Measurements from ENCODE around the gene DNAJC11.
"Not testable (repeated sequence)": the region's sequence is repeated elsewhere in the genome, so short reads cannot be mapped to it uniquely, and the experiment has no call there.

Gene DNAJC11

DNA sequence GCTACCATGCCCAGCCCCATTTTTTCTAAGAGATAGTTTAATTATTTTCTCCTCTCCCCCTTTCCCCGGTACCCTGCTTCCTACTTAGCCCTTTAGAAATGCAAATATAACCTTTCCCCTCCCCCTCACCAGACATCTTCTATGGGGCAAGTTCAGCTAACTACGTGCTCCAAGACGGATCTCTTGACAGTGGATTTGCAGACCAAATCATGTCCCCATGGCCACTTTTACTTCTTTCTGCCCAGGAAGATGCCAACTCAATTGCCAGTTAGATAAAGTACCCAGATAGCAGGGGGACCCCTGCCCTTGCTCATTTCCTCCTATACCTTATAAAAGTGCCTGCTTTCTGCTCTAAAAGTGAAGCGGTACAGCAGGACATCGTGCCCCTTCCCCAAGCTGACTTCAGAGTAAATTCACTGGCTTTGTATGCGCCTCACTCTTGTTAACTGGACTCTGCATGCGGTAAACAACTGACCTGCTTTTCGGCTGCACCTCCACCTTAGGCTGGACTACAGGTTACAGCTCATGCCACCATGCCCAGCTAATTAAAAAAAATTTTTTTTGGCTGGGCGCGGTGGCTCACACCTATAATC lies 7.4 kb downstream of the DNAJC11 start:
- no peak for DNase-seq

DNA sequence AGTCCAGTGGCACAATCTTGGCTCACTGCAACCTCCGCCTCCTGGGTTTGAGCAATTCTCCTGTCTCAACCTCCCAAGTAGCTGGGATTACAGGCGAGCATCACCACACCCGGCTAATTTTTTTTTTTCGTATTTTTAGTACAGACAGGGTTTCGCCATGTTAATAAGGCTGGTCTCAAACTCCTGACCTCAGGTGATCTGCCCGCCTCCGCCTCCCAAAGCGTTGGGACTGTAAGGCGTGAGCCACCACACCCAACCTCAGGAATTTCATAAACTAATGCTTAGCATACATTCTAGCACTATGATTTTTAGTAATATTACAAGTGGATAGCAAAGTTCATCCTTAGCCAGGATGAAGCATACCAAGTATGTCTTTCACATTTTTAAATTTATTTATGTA lies 8.7 kb downstream of the DNAJC11 start:
- no peak for DNase-seq

DNA sequence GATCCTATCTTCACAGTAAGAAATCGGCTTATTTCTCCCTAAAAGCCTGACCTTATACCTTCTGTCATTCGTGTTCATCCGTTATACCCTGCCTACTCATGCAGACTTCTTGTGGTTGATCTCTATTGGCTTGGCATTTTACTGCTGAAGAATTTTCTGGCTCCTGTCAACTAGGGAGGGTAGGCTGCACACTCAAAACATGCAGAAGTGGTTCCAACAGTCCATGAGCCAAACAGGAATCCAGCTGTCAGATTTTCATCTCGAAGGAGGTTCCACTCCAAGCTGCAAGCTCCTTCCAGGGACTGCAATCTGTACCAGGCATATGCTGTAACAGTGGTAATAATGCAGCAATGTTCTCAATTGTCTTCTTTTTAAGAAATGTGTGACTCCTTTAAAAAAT lies 10.1 kb downstream of the DNAJC11 start:
- no peak for DNase-seq

DNA sequence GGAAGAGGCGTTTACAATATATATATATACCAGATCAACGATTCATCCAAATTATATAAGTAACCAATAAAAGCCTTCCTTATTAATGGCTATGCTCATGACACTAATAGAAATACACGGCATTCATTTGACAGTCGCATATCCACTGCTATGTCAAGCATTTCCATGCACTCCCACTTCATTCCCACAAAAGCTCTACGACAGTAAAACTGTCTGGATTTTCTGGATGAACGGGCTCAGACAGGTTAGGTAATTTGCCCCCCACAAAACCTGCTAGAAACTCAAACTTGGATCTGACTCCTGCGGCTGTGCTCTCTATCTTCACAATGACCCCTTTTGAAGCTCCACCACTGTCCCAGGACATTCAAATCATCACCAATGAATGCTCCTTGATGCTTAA lies 11.4 kb downstream of the DNAJC11 start:
- DNase-seq, result no peak

DNA sequence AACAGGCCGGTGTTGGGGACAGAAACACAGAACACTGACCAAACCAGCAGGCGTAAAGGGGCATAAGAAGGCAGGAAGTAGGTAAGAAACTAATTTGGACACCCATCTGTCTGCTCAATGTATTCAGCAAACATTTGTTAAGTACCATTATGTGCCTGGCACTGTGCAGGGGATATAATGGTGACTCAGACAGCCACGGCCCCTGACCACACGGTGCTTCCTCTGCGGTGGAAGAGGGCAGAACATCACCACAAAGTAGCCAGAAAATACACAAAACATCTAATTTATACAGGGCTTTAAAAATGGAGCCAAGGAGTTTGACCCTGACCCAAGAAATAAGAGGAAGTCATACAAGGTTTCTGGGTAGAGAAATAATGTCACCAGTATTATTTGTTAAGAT lies 12.9 kb downstream of the DNAJC11 start:
- no peak for DNase-seq

DNA sequence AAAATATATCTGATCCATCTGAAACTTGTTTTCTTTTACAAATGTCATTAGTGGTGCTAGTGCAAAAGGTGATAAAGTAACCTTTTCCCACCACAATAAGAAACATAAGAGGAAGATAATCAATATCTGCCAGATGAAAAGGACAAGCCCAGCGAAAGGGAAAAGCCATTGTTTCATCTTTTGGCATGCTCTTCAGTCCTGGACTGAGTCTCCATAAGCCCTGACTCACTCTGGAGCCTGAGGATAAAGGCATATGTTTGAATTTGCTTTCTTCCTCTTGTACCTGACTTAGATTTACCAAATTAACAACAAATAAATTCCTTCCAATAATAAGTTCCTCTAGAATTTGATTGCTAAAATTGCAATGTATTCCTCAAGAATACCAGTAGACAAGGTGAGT lies 13.6 kb downstream of the DNAJC11 start:
- DNase-seq, result no peak

DNA sequence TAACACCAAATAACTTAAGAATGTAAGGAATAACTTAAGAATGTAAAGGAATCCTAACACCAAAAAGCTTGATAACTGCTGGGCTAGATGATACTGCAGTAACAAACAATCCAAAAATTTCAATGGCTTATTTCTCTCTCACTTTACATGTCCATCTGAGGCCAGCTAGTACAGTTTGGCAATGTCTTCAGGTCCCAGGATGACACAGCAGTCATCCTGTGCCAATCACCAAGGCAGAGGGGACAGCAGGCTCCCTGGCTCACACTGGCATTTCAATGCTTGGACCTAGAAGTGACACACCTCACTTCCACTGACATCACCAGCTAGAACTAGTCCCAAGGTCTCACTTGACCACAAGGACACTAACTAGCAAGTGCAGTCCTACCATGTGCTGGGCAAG lies 15.3 kb downstream of the DNAJC11 start:
- no peak for DNase-seq

DNA sequence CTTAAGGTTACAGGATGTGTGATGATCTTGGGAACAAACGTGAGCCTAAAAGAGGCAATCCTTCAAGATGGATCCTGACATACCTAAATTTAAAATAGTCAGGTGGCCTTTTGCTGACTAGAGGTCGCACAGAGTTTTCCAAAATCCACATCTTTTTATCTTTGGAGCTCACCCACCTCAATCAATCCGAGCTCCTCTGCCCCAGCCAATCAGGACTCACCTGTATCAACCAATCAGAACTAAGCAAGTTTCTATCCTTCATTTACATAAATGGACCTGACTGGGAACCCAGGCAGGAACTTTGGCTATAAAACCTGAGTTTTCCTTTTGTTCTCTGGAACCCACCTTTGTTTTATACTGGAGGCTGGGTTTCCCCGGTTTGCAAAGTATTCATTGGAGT lies 16.2 kb downstream of the DNAJC11 start:
- no peak for DNase-seq

DNA sequence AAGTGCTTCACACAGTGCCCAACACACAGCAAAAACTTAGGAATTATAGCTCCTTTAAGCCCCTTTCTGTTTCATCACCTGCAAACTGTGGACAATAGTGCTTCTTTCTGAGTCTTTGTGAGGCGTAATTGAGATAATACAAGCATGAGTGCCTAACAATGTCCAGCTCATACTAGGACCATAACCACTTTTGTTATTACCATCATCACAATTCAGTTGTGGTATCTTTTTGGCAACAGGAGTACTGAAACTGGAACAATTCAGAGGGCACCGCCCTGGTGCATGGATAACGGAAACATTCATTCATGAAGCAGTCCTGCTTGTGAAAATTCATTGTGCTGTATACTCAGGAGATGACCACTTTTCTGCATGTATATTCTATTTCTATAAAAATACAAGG lies 18.2 kb downstream of the DNAJC11 start:
- DNase-seq, result no peak

DNA sequence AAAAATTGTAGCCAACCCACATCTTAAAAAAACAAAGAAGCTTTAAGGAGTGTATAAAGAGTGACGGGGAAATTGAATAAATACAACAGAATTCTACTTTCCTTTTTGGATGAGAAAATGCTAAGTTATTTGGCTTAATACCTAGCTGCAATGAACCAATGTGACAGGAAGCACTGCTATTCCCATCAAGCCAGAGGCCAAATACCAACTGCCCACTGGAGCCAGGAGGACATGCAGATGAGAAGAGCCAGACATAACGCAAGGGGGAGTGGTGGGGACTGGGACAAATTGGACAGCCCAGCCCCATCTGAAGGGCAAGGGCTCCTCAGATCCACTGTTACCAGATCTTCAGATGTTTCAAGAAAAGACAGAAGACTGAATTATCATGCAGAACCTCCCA lies 25.7 kb downstream of the DNAJC11 start:
- DNase-seq, result no peak

DNA sequence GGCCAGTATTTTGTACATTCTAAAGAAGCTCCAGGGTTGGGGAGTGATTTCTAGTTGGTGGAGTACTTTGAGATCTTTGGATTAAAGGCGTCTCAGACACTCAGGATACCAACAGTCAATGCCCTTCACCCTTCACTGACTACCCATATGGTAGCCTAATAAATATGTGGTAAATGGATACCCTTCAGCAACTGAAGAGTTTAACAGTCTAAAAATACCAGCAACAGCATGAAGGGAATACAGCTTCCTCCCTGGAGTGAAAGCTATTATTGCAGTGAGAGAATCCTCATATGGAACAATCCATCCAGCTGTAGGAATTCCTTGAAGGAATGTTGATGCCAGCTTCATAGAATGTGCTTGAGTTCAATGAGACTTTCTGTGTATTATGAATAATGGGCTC lies 26.8 kb downstream of the DNAJC11 start:
- DNase-seq, result no peak

DNA sequence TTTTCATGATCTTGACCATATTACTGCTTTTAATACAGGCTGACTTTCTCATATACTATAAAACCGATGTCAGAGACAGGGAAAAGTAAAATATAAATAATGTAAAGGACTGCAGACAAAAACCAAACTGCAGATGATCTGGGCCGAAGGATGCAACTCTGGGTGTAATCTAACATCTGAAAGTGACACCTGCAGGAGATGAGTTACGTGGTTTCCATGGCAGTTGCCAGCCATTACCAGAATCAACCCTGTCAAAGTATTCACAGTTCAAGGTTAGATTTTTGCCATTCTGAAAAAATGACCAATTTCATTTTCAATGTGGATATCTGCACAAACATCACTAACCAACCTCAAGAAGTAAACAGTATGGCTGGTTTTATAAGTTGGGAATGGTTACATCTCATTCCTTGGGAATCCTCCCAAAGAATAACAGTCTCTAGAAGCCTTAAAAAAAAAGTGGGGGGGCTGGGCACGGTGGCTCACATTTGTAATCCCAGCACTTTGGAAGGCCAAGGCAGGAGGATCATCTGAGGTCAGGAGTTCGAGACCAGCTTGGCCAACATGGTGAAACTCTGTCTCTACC lies 27.7 kb downstream of the DNAJC11 start:
- DNase-seq, result no peak

DNA sequence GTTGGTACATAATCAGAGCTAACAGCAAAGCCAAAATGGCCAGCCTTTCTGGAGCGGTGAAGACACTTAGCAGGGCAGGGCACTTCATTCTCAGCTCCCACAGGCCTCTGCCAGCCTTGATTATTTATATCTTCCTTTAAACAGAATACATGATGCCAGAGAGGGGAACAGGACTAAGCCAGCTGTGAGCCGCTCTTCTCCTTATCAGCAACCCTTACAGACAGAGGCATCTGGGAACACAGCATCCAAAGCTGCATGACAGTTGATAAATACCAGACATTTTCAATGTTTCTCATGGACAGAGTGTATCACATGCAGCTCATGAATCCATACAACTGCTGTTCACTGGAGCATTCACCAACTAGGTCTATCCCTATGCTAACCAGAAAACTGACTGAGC lies 29.1 kb downstream of the DNAJC11 start:
- DNase-seq, result no peak

DNA sequence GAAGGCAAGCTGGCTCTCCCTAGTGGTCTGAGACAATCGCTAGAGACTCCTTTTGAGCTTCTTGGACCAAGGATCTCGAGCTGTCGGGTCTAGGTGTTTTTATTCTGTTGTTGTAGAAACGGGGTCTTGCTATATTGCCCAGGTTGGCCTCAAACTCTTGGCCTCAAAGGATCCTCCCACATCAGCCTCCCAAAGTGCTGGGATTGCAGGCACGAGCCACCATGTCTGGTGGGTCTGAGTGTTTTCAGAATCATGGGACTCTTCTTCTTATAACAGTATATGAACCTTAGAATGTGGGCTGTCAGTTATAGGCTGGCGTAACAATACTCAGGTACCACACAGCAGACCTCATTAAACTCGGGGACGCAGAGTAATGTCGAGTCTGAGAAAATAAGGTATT lies 33.1 kb downstream of the DNAJC11 start:
- no peak for DNase-seq

DNA sequence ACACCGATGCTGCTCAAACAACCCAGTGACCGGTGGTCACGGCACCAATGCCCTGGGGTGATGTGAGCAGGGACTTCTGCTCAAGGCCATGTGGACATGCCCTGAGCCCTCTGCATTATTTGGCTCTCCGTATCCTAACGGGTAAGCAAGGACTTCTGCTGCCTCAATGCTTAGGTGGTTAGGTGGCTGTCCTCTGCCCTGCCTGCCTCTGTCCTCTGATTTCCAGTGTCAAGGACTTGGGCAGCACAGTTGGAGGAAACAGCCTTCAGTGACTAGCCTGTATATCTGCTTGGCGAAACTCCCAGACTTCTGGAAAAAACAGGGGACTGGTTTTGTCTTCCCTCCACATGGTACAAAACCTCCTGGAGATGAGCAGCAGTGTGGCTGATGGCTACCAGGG lies 34.5 kb downstream of the DNAJC11 start:
- DNase-seq, result no peak

DNA sequence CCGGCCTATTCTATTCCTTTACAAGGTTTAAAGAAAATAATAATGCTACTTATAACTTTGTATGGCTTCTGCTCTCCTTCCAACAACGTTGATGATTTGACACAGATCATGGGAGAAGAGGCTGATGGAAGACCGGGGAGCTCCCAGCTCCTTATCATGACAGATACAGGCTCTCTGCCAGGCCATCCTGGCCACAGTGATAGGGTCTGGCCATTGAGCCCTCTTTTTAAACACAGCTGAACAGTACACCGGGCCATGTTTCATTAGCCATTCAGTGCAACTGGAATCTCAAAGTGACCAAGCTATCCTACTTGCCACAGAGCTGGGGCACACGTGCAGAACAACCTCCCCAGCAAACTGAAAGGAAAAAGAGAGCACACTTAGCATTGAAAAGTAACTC lies 34.9 kb downstream of the DNAJC11 start:
- no peak for DNase-seq

DNA sequence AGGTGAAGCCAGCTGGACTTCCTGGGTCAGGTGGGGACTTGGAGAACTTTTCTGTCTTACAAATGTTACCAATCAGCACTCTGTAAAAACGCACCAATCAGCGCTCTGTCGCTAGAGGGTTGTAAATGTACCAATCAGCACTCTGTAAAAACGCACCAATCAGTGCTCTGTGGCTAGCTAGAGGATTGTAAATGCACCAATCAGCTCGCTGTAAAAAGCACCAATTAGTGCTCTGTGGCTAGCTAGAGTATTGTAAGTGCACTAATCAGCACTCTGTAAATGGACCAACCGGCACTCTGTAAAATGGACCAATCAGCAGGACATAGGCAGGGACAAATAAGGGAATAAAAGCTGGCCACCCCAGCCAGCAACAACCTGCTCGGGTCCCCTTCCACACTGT lies 39.1 kb downstream of the DNAJC11 start:
- not testable (repeated sequence) for DNase-seq

DNA sequence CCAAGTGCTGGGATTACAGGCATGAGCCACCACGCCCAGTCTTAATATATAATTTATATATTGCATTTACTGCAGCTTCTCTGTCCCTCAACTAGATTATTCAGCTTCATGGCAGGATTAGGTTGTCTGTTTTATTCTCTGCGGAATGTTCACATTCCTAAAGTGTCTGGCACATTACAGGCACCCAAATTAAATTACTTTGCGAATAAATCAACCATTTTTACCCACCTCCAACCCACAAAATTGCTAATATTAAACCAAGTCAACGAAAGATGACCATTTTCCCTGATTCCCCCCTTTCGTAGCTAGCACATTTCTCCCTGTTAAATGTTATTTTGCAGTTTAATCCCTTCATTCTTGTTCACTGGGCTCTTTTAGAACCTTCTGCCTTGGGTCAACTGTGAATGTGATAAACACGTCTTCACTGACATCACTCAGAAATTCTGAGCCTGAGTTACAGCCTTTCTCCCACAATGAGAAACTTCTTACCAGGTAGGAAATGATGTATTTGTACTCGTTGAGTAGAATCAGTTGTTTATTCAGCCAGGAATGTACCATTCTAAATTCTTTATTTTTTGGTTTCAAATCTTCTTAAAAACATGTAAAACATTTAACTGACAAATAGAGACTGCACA lies 41.1 kb downstream of the DNAJC11 start:
- no peak for DNase-seq

DNA sequence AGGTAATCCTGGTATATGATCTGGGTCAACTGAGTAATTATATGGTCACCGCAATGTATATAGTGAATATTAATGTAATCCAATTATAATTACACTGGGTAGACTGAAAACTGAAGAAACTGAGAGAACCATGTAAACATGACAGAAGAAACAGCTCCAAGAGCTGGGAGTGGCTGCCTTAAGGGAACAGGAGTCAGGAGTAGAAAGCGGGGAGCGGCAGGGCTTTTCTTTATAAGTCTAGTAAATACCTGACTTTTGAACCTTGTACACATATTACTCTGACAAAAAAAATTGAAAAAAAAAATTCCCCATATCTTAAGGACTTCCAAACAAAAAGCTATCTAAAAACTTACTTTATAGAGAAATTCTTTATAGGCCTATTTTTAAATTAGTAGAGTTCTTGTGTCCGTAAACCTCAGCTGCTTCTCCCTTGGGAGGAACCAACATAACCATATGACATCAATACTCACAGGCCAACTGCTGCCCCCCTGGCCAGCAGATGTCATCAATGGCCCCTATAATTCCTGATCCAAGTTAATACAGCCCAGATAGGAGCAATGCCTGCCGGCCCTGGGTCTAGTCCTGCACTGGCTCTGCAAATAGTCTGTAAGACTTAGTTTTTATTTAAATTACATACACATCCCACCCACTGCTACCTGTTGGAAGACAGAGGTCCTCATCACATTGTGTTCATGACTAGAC lies 43.1 kb downstream of the DNAJC11 start:
- no peak for DNase-seq

DNA sequence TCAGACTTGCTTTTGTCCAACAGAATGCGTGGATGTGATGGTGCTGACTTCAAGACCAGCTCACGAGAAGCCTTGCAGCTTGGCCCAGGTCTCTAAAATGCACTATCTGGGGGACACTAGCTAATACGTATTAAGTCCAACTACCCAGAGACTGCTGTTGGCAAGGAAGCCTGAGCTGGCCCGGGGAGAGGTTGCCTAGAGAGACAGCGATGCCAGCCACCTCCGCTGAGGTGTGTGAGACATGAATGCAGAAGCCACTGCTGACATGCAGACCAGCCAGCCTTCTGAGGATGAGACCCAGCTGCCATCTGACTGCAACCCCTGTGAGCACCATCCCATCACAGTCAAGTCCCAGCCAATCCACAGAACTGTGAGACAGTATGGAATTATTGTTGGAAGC lies 44.5 kb downstream of the DNAJC11 start:
- DNase-seq, result no peak

DNA sequence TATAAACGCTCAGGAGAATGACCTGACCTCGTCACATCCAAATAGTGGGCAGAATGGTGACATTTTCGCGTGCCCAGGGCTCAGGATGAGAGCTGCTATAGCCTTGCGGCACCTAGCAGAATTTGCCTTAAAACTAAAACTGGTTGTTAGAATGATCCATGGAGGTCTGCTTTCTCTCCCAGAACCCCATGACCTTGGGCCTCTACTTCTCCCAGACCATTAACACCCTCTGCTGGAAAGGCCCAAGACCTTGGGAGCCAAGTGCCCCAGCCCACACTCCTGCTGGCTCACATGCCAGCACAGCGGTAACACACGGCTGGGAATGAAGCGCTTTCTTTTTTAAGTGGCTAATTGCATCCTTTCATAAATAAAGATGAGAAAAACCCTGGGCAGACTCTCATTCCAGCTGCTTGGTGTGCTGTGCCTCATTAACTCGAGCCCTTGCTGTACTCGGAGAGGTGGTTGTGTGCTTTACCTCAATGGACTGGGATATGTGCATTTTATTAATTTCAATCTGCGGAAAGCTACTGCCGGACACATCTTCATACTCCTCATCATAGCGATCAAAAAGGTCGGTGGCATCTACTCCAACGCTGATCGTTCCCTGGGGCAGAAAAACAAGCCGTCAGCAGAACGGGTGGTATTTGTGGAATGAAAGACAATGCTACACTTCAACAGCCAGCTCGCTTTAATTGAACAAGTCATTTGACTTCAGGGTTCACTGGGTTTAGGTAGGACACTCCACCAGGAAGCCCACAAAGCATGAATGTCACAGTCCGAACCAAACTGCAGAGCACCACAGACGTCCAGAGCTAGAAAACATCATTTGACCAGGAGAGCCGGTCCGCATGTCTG lies 48.0 kb downstream of the DNAJC11 start:
- DNase-seq, result no peak

DNA sequence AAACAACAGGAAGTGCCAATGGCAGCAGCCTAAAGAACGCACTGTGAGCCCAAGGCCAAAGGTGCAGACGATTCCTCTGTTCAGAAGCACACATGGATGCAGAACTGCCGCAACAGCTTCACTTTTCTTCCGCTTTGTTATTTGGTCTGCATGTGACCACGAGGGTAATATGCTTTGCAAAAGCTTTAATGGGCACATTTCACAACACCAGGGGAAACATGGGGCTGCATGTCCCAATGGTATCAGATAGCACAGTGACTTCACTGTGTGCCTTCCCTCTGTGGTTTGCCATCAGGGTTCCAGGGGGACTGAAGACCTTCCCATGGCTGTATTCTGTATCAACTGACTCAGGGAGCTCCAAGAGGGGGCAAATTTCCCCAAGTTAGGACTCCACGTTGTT lies 48.6 kb downstream of the DNAJC11 start:
- no peak for DNase-seq

DNA sequence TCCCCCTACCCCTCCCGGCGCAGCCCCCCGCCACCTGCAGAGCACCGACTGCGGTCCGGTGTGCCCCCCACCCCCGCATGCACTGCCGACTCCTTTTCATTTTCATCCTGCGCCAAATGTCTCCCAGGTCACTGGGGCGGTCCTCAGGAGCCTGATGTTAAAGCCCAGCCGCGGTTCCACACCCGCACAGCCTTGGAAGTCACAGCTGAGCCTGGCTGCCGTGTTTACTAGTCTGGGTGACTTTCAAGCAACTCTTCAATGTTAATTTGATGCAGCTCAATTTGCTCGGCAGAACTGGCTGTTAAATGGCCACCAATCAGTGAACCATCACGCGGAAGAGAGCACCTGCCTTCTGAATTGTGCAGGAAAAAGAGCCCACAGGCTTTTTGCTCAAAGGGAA lies 49.7 kb downstream of the DNAJC11 start:
- DNase-seq, result no peak

All from stimulated activated CD4-positive, alpha-beta T cell treated with anti-CD3 and anti-CD28 coated beads, Interleukin-4, amount 100 ng/mL, for 24 hours (primary cell).